Measurements from ENCODE around the gene NECTIN1.
A peak's percentile ranks its signal among the peaks of the same experiment; 100 is the strongest.

The NECTIN1 gene

DNA sequence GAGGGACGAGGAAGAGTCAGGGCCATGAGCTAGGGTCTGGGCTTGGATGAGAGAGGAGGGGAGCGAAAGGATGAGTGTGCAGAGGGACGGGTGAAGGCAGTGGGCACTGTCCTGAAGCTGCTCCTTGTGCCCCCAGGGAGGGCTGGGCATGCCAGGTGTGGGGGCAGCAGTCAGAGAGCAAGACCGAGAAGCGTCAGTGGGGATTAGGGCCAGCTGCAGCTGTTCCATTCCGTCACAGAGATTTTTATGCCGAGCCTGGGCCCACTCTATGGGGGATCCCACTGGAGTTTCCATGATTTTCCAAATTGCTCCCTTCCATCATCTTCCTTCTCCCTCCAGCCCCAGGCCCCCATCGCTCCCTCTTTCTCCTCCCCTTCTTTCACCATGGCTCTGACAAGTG, 93.2 kb downstream of the NECTIN1 start:
- DNase-seq, result no peak

- DNase-seq, result no peak
These were observed 93.8 kb downstream of the NECTIN1 start for GRCh38 chr11:119635041-119635740.

- DNase-seq, result no peak
These were observed 94.7 kb downstream of the NECTIN1 start for GRCh38 chr11:119634301-119634700.

GRCh38 chr11:119629834-119630624, 99.0 kb downstream of the NECTIN1 start:
- no peak for DNase-seq

- no peak for DNase-seq
These were observed 99.9 kb downstream of the NECTIN1 start for GRCh38 chr11:119629085-119629484.

DNA sequence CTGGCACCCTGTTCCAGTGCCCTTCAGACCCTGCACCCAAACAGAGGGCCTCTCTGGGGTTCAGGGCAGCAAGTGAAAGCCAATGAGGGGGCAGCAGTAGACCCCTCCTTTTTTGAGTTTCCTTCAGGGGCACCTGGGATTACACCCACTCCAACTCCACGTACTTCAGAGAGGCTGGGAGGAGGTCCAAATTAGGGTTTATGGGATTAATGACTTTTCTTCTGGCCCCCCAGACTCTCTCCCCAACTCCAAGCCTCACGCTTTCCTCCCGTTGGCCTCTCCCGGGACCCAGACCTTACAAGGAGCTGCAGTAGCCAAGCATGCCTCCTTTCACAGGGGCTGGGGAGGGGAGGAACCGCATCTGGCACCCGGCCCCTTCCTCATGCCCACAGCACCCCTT, 101.7 kb downstream of the NECTIN1 start:
- DNase-seq, result no peak

DNA sequence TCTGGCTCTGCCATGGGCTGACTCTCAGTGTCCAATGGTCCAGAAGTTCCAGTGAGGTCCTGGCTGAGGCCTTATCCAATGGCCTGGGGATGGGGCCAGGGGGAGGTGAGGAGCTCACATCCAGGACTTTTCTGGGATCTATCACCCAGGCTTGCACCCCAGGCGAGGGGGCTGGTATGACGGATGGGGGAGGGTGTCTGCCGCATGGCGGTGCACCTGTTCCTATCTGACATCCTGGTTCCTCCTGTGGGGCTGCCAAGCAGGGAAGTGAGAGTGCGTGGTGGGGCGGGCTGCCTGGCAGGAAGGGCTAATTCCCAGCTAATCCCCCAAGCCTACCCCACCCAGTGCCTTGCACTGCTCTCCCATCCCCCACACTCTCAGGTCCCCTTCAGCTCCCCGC, 102.1 kb downstream of the NECTIN1 start:
- no peak for DNase-seq

GRCh38 chr11:119626197-119626841, 102.7 kb downstream of the NECTIN1 start:
- no peak for DNase-seq

- no peak for DNase-seq
These were observed 103.6 kb downstream of the NECTIN1 start for GRCh38 chr11:119625206-119625978.

DNA sequence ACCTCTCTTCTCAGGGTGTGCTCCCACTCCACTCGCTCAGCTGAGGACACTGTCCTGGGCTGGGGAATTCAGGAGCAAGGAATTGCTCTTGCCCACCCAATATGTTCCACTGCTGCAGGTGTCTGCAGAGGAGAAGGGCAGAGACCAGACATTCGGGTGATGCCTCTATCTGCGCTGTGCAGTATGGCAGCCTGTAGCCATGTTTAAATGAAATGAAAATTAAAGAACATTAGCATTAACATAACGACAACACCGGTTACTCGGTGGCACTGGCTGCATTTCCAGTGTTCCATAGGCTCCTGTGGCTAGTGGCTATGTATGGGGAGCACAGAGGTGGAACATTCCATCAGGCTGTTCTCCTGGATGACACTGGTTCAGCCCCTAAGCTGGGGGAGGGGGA, 104.4 kb downstream of the NECTIN1 start:
- DNase-seq, result no peak

DNA sequence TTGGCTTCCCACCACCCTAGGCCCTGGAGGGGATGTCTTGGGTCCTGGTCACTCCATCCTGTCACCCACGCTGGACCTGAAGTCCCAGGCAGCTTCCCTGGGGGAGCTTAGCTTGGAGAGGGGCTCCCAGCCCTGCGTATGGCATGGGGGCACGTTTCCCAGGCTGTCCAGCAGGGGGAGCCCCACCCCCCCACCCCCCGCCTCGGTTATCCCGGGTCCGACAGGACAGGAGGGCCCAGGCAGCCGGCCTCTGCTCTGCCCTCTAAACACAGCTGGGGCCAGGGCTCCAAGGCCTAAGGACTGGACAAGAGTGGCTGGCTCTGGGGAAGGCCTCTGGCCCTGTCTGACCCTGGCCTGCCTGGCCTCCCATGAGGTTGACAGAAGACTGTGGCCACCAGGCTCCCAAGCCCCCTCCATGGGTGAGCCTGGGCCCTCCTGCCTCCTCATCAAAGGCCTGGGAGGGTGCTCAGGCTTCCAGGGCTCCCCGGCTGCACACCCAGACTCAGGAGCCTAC, 104.8 kb downstream of the NECTIN1 start:
- DNase-seq, result peak; percentile 27

DNA sequence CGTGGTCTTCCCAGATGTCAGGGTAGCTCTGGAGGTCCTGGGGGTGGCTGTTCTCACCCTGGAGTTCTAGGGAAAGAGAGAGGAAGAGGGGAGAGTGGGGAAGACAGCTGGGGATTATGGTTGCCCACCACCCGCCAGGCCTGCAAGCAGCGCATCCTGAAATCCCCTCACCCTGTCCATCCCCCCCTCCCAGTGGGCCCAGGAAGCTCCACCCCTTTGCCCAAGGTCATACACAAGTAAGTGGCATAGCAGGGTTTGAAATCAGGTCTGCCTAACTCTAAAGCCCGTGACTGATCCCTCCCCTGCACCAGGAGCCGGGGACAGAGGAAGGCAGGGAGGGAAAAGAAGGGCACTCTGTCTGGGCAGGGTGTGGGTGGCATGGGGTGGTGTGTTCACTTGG, 105.3 kb downstream of the NECTIN1 start:
- no peak for DNase-seq

DNA sequence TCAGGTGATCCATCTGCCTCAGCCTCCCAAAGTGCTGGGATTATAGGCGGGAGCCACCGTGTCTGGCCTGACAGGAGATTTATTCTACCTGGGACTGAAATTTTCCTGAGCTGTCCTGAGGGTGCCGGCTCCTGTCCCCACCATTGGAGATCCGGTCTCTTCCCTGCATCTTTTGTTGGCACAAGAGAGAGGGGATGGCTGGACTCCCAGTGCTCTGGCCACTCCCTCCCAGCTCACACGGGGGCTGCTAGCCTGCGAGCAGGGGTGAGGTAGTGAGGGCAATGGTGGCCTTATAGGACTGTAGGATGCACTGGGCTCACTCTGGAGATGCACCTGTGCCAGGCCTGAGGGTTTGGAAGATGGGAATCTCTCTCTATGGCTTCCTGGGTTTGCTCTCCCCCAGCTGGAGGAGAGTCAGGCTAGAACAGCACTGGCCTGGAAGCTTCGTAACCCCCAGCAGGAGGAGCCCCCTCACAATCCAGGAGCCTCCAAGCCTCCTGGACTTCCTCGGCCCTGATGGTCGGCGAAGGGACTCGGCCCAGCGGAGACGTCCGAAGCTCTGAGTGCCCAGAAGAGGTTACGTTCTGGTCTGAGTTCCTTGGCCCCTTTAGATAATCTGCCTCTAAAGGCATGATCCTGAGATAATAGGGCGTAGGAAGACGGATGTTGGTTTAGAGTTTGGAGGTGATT, 106.4 kb downstream of the NECTIN1 start:
- DNase-seq, result no peak

DNA sequence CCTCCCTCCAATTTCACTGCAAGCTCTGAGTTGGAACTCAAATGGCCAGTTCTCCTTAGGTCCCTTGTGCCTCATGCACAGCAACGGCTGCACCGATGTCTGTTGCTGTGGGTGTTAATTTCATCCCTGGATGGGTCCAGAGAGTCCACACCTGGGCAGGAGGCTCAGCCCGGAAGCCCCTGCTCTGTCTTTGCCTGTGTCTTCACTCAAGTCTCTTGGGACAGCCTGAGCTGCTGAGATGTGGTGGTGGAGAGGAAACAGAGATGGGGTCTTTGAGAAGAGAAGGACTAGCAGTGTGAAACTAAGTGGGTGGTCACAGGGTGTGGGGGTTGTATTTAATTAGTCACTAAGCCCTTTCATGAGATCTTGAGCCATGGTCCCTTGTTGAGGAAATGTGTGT, 109.3 kb downstream of the NECTIN1 start:
- no peak for DNase-seq

DNA sequence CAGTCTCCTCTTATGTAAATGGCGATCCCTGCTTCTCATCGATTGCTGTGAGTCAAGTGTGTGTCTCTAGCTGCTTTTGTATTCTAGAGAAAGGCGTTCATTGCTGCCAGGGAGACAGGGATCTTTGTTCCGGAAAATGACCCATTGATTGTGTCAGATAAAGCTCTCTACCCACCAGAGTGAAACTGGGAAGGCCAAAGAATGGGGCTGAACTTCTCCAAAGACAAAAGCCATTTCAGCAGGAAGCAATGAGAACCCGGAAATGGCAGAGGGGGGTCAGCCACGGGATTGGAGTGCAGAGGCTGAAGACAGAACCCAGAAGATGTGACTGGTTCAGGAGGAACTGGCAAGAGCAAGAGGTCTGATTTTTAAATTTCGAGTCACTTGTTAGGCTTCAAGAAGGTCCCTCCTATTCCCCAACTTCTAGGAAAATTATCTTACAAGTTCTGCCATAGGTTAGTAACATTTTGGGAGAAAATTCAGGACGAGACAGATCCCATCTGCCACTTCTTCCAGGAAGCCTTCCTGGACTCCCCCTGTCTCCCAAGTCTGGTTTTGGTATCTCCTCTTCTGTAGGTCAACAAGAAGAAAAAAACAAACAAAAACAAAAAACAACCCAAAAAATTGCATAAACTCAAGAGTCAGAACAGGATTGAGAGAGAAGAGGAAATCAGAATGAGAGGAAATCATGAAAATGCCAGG, 110.6 kb downstream of the NECTIN1 start:
- DNase-seq, result no peak

DNA sequence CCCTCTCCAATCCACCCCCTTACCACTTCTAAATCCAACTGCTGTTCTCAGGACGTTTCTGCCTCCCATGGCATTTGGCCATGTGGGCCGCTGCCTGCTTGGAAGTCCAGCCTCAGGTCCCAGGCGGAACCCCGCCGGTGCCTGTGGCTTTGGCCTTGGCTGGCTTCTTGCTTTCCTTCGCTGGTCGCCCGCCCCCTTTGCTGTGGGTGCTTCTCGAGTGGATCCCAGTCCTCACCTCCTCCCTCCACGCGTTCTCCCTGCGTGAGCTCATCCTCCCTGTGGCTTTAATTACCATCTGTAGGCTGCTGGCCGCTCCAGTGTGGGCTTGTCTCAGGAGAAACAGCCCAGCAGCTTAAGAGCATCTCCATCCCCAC, 111.7 kb downstream of the NECTIN1 start:
- DNase-seq, result no peak

GRCh38 chr11:119616586-119617339, 112.2 kb downstream of the NECTIN1 start:
- DNase-seq, result no peak

DNA sequence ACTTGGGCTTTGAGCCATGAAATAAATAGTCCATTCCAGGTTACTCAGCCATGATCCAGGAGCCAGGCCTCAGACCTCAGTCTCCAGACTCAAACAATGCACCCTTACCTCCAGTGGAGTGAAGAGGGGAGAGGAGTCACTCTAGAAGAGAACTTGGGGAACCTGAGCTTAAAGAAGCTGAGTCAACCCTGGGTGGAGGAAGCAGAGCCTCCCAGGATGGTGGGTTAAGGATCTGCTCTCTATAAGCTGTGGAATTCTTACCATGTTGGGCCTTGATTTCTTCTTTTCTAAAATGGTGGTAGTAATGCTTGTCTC, 113.2 kb downstream of the NECTIN1 start:
- no peak for DNase-seq

GRCh38 chr11:119615003-119615881, 113.8 kb downstream of the NECTIN1 start:
- DNase-seq, result no peak
